Ishikawa (cell line): ENCODE results near the gene CLCF1.

ENCODE experiments used
- CEBPB ChIP-seq: IDR thresholded peaks from 2 replicates; pipeline ENCODE4 v1.6.1; 2012
- CREB1 ChIP-seq: IDR thresholded peaks from 2 replicates; pipeline ENCODE4 v1.6.1; 2012; ENCODE audit warnings: low read depth
- EGR1 ChIP-seq: IDR thresholded peaks from 2 replicates; pipeline ENCODE4 v1.6.1; 2012
- EP300 ChIP-seq: IDR thresholded peaks from 2 replicates; pipeline ENCODE4 v1.6.1; 2012; ENCODE audit warnings: borderline replicate concordance
- MAX ChIP-seq: IDR thresholded peaks from 2 replicates; pipeline ENCODE4 v1.6.1; 2012
- NFIC ChIP-seq: IDR thresholded peaks from 2 replicates; pipeline ENCODE4 v1.6.1; 2012
- RAD21 ChIP-seq: IDR thresholded peaks from 2 replicates; pipeline ENCODE4 v1.6.1; 2012; ENCODE audit warnings: low read depth
- REST ChIP-seq: IDR thresholded peaks from 2 replicates; pipeline ENCODE4 v1.6.1; 2012; ENCODE audit warnings: low read depth, mild to moderate bottlenecking
- TAF1 ChIP-seq: IDR thresholded peaks from 2 replicates; pipeline ENCODE4 v1.6.1; 2012; ENCODE audit warnings: low read depth, mild to moderate bottlenecking
- TCF12 ChIP-seq: IDR thresholded peaks from 2 replicates; pipeline ENCODE4 v1.6.1; 2012; ENCODE audit warnings: low read depth
- TEAD4 ChIP-seq: IDR thresholded peaks from 2 replicates; pipeline ENCODE4 v1.6.1; 2012
- YY1 ChIP-seq: IDR thresholded peaks from 2 replicates; pipeline ENCODE4 v1.6.1; 2012; ENCODE audit warnings: low read depth
- ZBTB7A ChIP-seq: IDR thresholded peaks from 2 replicates; pipeline ENCODE4 v1.6.1; 2012; ENCODE audit warnings: low read depth

- no peak for TF ChIP-seq YY1
- TF ChIP-seq TCF12, result no peak
- TF ChIP-seq EP300, result no peak
- TF ChIP-seq RAD21, result peak; percentile 59
- TF ChIP-seq TAF1, result no peak
- no peak for TF ChIP-seq CREB1
- TF ChIP-seq REST, result no peak
- TF ChIP-seq ZBTB7A, result no peak
- no peak for TF ChIP-seq EGR1
- TF ChIP-seq MAX, result no peak
- TF ChIP-seq NFIC, result no peak
- TF ChIP-seq CEBPB, result no peak
- no peak for TF ChIP-seq TEAD4
Measured at GRCh38 chr11:67345920-67346819, 27.2 kb downstream of the CLCF1 start.
